ENCODE results near the gene INSM2. TPM values are rescaled to one million over a fixed set of nuclear protein-coding genes. Genes with fewer than 3 reads are reported as not detected.

Gene INSM2
- total and polyA plus RNA-seq, 2 of the 13 experiments (the other 11 are each of a cell fraction or from before 2014, with no cell fraction given): not detected

DNA sequence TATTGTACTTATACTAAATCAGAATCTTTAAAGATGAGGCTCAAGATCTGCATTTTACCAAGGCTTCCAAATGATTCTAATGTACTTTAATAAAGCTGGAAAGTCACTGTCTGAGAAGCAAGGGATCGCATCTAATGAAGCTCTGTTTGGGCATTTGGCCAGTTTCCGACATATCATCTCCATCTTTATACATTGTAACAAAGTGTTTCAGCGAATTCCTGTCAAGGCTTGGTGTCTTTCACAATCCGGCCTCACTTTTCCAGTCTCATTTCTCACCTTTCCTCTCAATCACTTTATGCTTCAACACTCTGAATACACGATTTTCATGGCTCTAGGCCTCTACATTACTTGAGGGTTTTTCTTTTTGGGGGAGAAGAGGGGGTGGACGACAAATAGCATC lies 27.5 kb upstream of the INSM2 start:
- intact Hi-C loops (cut with micrococcal nuclease; ENCODE audit: unreplicated experiment): no loop called here
- H3K9ac ChIP-seq (ENCODE audit: insufficient read depth, low read depth, low read length): no peak overlapping the region
- no peak for TF ChIP-seq HNRNPK (IDR thresholded peaks at IDR 0.05; ENCODE audit: low read depth, low read length, poor library complexity, severe bottlenecking)
- TF ChIP-seq SMYD3 (CRISPR knock-in tag; IDR thresholded peaks at IDR 0.05): no peak
- TF ChIP-seq, protein P1, sequence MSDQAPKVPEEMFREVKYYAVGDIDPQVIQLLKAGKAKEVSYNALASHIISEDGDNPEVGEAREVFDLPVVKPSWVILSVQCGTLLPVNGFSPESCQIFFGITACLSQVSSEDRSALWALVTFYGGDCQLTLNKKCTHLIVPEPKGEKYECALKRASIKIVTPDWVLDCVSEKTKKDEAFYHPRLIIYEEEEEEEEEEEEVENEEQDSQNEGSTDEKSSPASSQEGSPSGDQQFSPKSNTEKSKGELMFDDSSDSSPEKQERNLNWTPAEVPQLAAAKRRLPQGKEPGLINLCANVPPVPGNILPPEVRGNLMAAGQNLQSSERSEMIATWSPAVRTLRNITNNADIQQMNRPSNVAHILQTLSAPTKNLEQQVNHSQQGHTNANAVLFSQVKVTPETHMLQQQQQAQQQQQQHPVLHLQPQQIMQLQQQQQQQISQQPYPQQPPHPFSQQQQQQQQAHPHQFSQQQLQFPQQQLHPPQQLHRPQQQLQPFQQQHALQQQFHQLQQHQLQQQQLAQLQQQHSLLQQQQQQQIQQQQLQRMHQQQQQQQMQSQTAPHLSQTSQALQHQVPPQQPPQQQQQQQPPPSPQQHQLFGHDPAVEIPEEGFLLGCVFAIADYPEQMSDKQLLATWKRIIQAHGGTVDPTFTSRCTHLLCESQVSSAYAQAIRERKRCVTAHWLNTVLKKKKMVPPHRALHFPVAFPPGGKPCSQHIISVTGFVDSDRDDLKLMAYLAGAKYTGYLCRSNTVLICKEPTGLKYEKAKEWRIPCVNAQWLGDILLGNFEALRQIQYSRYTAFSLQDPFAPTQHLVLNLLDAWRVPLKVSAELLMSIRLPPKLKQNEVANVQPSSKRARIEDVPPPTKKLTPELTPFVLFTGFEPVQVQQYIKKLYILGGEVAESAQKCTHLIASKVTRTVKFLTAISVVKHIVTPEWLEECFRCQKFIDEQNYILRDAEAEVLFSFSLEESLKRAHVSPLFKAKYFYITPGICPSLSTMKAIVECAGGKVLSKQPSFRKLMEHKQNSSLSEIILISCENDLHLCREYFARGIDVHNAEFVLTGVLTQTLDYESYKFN (CRISPR knock-in tag; conservative IDR thresholded peaks at IDR 0.05): no peak
- TF ChIP-seq, protein P2, sequence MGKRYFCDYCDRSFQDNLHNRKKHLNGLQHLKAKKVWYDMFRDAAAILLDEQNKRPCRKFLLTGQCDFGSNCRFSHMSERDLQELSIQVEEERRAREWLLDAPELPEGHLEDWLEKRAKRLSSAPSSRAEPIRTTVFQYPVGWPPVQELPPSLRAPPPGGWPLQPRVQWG (CRISPR knock-in tag; IDR thresholded peaks at IDR 0.05; ENCODE audit: borderline replicate concordance, low read depth): no peak
- TF ChIP-seq, protein P3, sequence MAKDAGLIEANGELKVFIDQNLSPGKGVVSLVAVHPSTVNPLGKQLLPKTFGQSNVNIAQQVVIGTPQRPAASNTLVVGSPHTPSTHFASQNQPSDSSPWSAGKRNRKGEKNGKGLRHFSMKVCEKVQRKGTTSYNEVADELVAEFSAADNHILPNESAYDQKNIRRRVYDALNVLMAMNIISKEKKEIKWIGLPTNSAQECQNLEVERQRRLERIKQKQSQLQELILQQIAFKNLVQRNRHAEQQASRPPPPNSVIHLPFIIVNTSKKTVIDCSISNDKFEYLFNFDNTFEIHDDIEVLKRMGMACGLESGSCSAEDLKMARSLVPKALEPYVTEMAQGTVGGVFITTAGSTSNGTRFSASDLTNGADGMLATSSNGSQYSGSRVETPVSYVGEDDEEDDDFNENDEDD (CRISPR knock-in tag; IDR thresholded peaks at IDR 0.05; ENCODE audit: borderline replicate concordance): no peak
- TF ChIP-seq SYNCRIP (IDR thresholded peaks at IDR 0.05; ENCODE audit: insufficient read depth, low read depth, low read length): no peak
- no peak for TF ChIP-seq NR3C1 (CRISPR knock-in tag; IDR thresholded peaks at IDR 0.05)
- no peak for TF ChIP-seq ZSCAN30 (CRISPR knock-in tag; IDR thresholded peaks at IDR 0.05)
- no peak for TF ChIP-seq ZNF556 (CRISPR knock-in tag; IDR thresholded peaks at IDR 0.05; ENCODE audit: borderline replicate concordance)
- no peak for TF ChIP-seq TAF15 (IDR thresholded peaks at IDR 0.05; ENCODE audit: low read depth, low read length, poor library complexity, severe bottlenecking)
- TF ChIP-seq, protein P4, sequence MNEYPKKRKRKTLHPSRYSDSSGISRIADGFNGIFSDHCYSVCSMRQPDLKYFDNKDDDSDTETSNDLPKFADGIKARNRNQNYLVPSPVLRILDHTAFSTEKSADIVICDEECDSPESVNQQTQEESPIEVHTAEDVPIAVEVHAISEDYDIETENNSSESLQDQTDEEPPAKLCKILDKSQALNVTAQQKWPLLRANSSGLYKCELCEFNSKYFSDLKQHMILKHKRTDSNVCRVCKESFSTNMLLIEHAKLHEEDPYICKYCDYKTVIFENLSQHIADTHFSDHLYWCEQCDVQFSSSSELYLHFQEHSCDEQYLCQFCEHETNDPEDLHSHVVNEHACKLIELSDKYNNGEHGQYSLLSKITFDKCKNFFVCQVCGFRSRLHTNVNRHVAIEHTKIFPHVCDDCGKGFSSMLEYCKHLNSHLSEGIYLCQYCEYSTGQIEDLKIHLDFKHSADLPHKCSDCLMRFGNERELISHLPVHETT (CRISPR knock-in tag; conservative IDR thresholded peaks at IDR 0.05): no peak
- no peak for TF ChIP-seq ZNF614 (CRISPR knock-in tag; IDR thresholded peaks at IDR 0.05; ENCODE audit: borderline replicate concordance)
- TF ChIP-seq, protein P5, sequence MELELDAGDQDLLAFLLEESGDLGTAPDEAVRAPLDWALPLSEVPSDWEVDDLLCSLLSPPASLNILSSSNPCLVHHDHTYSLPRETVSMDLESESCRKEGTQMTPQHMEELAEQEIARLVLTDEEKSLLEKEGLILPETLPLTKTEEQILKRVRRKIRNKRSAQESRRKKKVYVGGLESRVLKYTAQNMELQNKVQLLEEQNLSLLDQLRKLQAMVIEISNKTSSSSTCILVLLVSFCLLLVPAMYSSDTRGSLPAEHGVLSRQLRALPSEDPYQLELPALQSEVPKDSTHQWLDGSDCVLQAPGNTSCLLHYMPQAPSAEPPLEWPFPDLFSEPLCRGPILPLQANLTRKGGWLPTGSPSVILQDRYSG (CRISPR knock-in tag; IDR thresholded peaks at IDR 0.05): no peak
- TF ChIP-seq ZNF44 (CRISPR knock-in tag; IDR thresholded peaks at IDR 0.05): no peak
- no peak for TF ChIP-seq ZSCAN20 (CRISPR knock-in tag; IDR thresholded peaks at IDR 0.05; ENCODE audit: borderline replicate concordance)
- TF ChIP-seq ZNF30 (CRISPR knock-in tag; IDR thresholded peaks at IDR 0.05): no peak
- no peak for TF ChIP-seq KMT2A (CRISPR knock-in tag; IDR thresholded peaks at IDR 0.05)
- no peak for TF ChIP-seq FOXJ3 (CRISPR knock-in tag; IDR thresholded peaks at IDR 0.05; ENCODE audit: borderline replicate concordance)
- TF ChIP-seq XBP1 (CRISPR knock-in tag; IDR thresholded peaks at IDR 0.05): no peak

More for the DNA sequence above, 27.5 kb upstream of the INSM2 start:
- Histone ChIP-seq H3K9me3 (ENCODE audit: low read length) (no peaks in the 10 kb centered on the region), H3K4me3 (replicated peaks in 1 of 3; ENCODE audit: insufficient read depth in 1 of 3, low read depth in 2 of 3, low read length in 3 of 3) (no peak overlapping the region), H3K79me2 (ENCODE audit: insufficient read depth, low read length) (no peaks in the 10 kb centered on the region), H3K4me1 (ENCODE audit: insufficient read depth, low read length) (peaks cover 16% of the 10 kb centered on the region), H3K36me3 (replicated peaks in 1 of 2; ENCODE audit: control insufficient read depth in 1 of 2, insufficient read depth in 2 of 2, low read length in 2 of 2) (no peaks in the 10 kb centered on the region), H3K27me3 (ENCODE audit: control insufficient read depth in 1 of 2, insufficient read depth in 2 of 2, low read length in 2 of 2) (0 out of 5 replicates have a peak, but pooled peaks cover 0 to 3% of the 10 kb centered on the region in 2 experiments), H4K20me1 (ENCODE audit: insufficient read depth, low read length) (no peaks in the 10 kb centered on the region), H3K4me2 (ENCODE audit: low read depth, low read length) (no peak overlapping the region), H3K27ac (ENCODE audit: extremely low read length, insufficient read depth, low read length) (no peak overlapping the region), H2AFZ (ENCODE audit: low read length) (no peak overlapping the region)
- ChIA-PET CTCF (ENCODE audit: low intra/inter-chr PET ratio, low total read pairs) (no interaction called here), POLR2A (no interaction called here)
- FAIRE-seq: no peak
- no TSS peak for BruUV-seq (replicated peaks)
- 26% methylated on average over 6 of the region's 6 CpGs for WGBS (ENCODE audit: low lambda C conversion rate)
- no peak for ATAC-seq
- in situ Hi-C loops (cut with HindIII; ENCODE audit: extremely low pct_ligation_motif_present, low pct_unique_long_range_greater_than_20kb): no loop called here
- no peak for DNase-seq (ENCODE audit: low spot score)

Measured in HepG2 (cell line).